Placental epithelial cell (primary cell): Measurements from ENCODE around the gene SLC25A10. TPM values are rescaled to one million over a fixed set of nuclear protein-coding genes. Genes with fewer than 3 reads are reported as not detected.

ENCODE experiments used
- small RNA-seq: library from RNA; depleted of rRNA; stranded (forward); fragments of <200 nt; gene quantifications from one replicate; pipeline ENCODE3, GENCODE V24; 2012
- total RNA-seq: library from RNA; depleted of rRNA; stranded (reverse); fragments of >200 nt; gene quantifications from 2 replicates; pipeline ENCODE4 v1.2.3, GENCODE V29; 2012

The SLC25A10 gene, protein sequence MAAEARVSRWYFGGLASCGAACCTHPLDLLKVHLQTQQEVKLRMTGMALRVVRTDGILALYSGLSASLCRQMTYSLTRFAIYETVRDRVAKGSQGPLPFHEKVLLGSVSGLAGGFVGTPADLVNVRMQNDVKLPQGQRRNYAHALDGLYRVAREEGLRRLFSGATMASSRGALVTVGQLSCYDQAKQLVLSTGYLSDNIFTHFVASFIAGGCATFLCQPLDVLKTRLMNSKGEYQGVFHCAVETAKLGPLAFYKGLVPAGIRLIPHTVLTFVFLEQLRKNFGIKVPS
- 9.4 and 19.5 TPM in 2 replicates for total RNA-seq

GRCh38 chr17:81711814-81712467, at the start of gene SLC25A10:
Gene SLC25A10 (plus strand): TSS chr17:81712284. CDS start chr17:81712427, 143 bp downstream.

DNA sequence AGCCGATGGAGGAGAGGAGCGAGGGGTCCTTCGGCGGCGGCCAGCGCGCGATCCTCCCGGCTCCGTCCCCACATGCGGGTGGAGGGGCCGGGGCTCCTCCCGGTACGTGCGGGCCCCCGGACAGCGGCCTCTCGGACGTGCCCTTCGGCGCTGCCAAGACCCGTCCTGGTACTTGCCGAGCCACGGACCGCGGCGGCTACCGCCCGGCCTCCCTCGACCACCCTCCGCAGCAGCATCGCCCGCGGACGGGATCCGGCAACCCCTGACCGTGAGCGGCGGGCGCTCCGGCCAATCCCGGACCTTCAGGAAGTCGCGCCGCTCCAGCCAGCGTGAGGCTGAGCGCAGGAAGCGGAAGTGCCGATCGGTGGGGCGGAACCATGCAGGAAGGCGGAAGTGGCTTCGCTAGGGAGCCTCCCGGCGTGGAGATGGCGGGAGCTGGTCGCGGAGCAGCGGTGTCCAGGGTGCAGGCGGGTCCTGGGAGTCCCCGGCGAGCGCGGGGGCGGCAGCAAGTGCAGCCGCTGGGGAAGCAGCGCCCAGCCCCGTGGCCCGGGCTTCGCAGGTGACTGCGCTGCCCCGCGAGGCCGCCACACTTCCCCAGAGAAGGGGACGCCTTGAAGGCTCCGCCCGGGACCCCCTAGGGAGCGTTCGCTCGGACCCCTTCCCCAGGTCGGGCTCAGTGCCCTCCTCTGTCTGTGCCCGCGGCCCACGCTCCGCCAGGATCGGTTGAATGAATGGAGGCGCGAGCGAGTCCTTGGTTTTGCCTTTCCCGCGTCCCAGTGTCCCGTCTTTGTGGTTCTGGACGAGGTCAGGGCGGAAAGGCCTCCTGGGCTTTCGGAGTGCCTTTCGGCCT, 45.5 kb upstream of the SLC25A10 start, which contains the start of the genes CCDC137 and OXLD1:
Gene CCDC137, plus strand, starts transcription at position 396 of the 850 bp plus-strand sequence. Its CDS starts 30 bp downstream, at position 426.
Gene OXLD1, minus strand, starts transcription at position 264 of the 850 bp plus-strand sequence. Its CDS starts 28 bp downstream, at position 236.

GRCh38 chr17:81683584-81684441, 28.3 kb upstream of the SLC25A10 start, which contains the start of the genes ARL16 and HGS:
Gene ARL16 (minus strand): TSS chr17:81683797. CDS start chr17:81683753, 44 bp downstream.
Gene HGS (plus strand): TSS chr17:81684011. CDS start chr17:81684067, 56 bp downstream.

DNA sequence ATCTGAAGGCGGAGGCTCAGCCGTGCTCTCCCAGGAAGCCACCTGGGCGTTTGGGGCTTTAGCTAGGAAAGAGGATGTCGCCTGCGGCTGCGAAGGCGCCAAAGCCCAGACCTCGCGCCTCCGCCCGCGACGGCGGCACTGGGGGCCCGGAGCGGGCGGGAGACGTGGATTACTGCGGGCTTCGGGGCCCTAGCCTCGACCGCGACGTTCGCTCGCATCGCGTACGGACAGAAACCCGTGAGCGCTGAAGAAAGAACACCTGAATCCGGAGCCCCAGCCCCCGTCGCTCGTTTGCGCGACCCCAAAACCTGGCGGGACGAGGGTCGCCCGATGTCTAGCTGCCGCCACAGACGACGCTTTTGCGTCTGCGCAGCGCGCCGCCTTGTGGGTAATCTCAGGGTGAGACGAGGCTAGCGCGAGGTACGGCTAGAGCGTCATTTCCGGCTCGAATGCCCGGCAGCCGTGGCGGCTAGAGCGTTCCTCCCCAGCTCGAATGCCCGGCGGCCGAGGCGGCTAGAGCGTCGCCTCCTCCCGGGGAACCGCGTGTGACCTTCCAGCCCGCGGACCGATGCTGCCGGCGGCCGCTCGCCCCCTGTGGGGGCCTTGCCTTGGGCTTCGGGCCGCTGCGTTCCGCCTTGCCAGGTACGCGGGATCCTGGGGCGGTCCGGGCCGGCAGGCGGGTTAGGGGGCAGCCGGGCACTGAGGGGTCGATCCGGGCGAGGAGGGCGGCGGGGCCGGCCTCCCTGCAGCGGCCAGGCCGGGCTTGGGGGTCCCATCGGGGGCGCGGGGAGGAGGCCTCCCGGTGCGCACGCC, 8.9 kb upstream of the SLC25A10 start, which contains the start of gene MRPL12:
Gene MRPL12, plus strand, starts transcription at position 434 of the 813 bp plus-strand sequence. Its CDS starts 135 bp downstream, at position 569.

Small RNA genes lying within 50 kb of the gene (small RNA-seq; reads per million reads assigned to genes)
- gene MIR6786 = not detected

Other genes starting within 250 kb of the SLC25A10 start
- 3,259 and 11,087 TPM in 2 replicates for gene ACTG1, start 199.5 kb upstream of the SLC25A10 start, total RNA-seq
- 1.1 and 3.5 TPM in 2 replicates for gene FSCN2, start 183.9 kb upstream of the SLC25A10 start, total RNA-seq
- gene FAAP100, start 159.9 kb upstream of the SLC25A10 start, total RNA-seq = 36.1 and 44.8 TPM in 2 replicates
- 59.7 and 70.8 TPM in 2 replicates for gene NPLOC4, start 75.2 kb upstream of the SLC25A10 start, total RNA-seq
- 2.0 and 3.9 TPM in 2 replicates for gene TSPAN10, start 75.1 kb upstream of the SLC25A10 start, total RNA-seq
- 0.43 TPM in 1 of 2 replicates, not detected in the other for gene PDE6G, start 55.7 kb upstream of the SLC25A10 start, total RNA-seq
- gene OXLD1, start 45.7 kb upstream of the SLC25A10 start, total RNA-seq = 31.8 and 32.1 TPM in 2 replicates
- 3.7 and 6.3 TPM in 2 replicates for gene CCDC137, start 45.5 kb upstream of the SLC25A10 start, total RNA-seq
- gene ARL16, start 28.5 kb upstream of the SLC25A10 start, total RNA-seq = 21.2 and 24.9 TPM in 2 replicates
- 86.4 and 103 TPM in 2 replicates for gene HGS, start 28.3 kb upstream of the SLC25A10 start, total RNA-seq
- gene MRPL12, start 8.9 kb upstream of the SLC25A10 start, total RNA-seq = 4.7 and 11.4 TPM in 2 replicates
- gene GCGR, start 91.9 kb downstream of the SLC25A10 start, total RNA-seq = not detected in 2 replicates
- gene MCRIP1, start 121.0 kb downstream of the SLC25A10 start, total RNA-seq = 66.7 and 93.8 TPM in 2 replicates
- not detected in 2 replicates for gene PPP1R27, start 122.8 kb downstream of the SLC25A10 start, total RNA-seq
- gene P4HB, start 148.3 kb downstream of the SLC25A10 start, total RNA-seq = 1,203 and 2,037 TPM in 2 replicates
- 82.1 and 158 TPM in 2 replicates for gene ARHGDIA, start 159.1 kb downstream of the SLC25A10 start, total RNA-seq
- 87.2 and 113 TPM in 2 replicates for gene ALYREF, start 179.3 kb downstream of the SLC25A10 start, total RNA-seq
- gene ANAPC11, start 179.4 kb downstream of the SLC25A10 start, total RNA-seq = 128 and 147 TPM in 2 replicates
- 0.33 and 0.39 TPM in 2 replicates for gene NPB, start 190.0 kb downstream of the SLC25A10 start, total RNA-seq
- 22.0 and 51.3 TPM in 2 replicates for gene PCYT2, start 199.1 kb downstream of the SLC25A10 start, total RNA-seq
- gene SIRT7, start 205.9 kb downstream of the SLC25A10 start, total RNA-seq = 27.1 and 38.8 TPM in 2 replicates
- gene MAFG, start 215.5 kb downstream of the SLC25A10 start, total RNA-seq = 5.9 and 11.4 TPM in 2 replicates
- 99.3 and 195 TPM in 2 replicates for gene PYCR1, start 225.0 kb downstream of the SLC25A10 start, total RNA-seq
- not detected in 2 replicates for gene MYADML2, start 234.9 kb downstream of the SLC25A10 start, total RNA-seq
- not detected in 2 replicates for gene NOTUM, start 248.9 kb downstream of the SLC25A10 start, total RNA-seq